SK-N-MC (cell line): ENCODE results near the gene GNAO1.

Experiments
- DNase-seq: peaks from one replicate; pipeline ENCODE4 v3.0.0-alpha.2; 2011; ENCODE audit warnings: low read depth, low spot score
- H3K27ac ChIP-seq: fragments of 200-600 bp; sonication (generic); 2 replicates; pipeline ENCODE4 v1.5.1; 2016; ENCODE audit warnings: mixed run types
- H3K36me3 ChIP-seq: fragments of 200-600 bp; sonication (generic); 2 replicates; pipeline ENCODE4 v1.6.1; 2017; ENCODE audit warnings: antibody characterized with exemption, low read length, mixed read lengths; ENCODE audit not compliant: insufficient read depth
- H3K4me3 ChIP-seq: fragments of 200-600 bp; sonication (generic); 2 replicates; pipeline ENCODE4 v1.5.1; 2016
- H3K9ac ChIP-seq: fragments of 200-600 bp; sonication (generic); 2 replicates; pipeline ENCODE4 v1.8.0; 2017; ENCODE audit warnings: mixed run types, mixed read lengths; ENCODE audit not compliant: insufficient read length
- H3K9me3 ChIP-seq: fragments of 200-600 bp; sonication (generic); 2 replicates; pipeline ENCODE4 v1.6.1; 2017; ENCODE audit warnings: low read depth, mild to moderate bottlenecking, antibody characterized with exemption, low read length, moderate library complexity, mixed read lengths
- EZH2 ChIP-seq: fragments of 200-600 bp; sonication (generic); IDR thresholded peaks from one replicate; pipeline ENCODE4 v1.6.1; 2017; ENCODE audit warnings: antibody characterized with exemption
- FOXP2 ChIP-seq: optimal IDR thresholded peaks from 2 replicates; pipeline ENCODE3; 2011; ENCODE audit warnings: mild to moderate bottlenecking, moderate library complexity; ENCODE audit not compliant: insufficient read depth; ENCODE audit errors: extremely low read length, control extremely low read depth
- POLR2AphosphoS5 ChIP-seq: IDR thresholded peaks from 2 replicates; pipeline ENCODE4 v1.6.1; 2012; ENCODE audit warnings: mild to moderate bottlenecking, low read depth, low read length, borderline replicate concordance

GNAO1 gene

DNA sequence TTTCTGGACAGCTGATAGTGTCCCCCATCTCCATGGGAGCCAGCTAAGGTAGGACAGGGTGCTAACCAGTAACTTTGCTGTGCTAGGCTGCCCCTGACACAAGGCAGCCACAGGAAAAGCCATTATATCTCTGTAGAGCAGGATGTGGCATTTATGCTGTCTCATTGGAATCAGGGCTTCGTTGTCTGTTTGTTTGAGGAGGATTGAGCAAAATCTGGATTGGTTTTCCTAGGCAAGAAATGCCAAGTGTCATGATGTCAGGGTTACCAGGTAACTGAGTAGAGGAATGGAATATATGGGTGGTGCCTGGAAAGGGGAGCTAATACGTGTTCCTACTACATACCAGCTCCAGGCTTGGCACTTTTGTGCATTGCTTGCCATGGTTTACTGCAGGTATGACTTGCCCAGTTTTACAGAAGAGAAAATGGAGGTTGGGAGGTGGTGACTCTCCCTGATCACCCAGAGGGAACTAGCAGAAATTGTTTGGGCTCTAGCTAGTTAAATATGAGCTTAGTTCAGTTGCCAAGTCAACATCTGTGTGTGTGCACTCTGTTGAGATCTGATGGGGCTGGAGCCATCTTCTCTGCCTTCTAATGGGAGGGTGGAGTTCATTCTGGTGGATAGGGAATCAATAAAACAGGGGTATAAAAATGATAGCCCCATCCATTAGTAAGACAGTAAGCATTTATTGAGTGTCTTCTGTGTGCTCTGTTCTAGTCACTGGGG is 33.9 kb downstream of the GNAO1 start:
- H3K27ac ChIP-seq = no peak overlapping the region
- H3K9ac ChIP-seq = no peak overlapping the region
- TF ChIP-seq EZH2 = no peak
- no peak for TF ChIP-seq POLR2AphosphoS5
- TF ChIP-seq FOXP2 = no peak

DNA sequence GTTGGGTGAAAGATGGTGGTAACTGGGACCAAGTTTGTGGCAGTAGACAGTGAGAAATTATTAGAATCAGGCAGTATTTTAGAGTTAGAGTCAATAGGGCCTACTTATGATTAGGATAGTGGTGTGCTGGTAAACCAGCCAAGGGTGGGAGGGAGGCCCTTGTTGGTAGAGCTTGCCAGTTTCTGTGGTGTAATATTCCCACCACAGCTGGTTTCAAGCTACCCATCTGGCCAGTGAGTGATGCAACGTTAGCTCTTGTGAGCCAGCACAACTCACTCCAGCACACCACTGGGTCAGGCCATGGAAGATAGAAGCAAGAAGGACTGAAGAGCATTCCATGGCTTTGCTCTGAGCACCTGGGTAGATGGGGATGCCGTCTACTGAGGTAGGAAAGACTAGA is 34.9 kb downstream of the GNAO1 start:
- Histone ChIP-seq H3K36me3 (no peaks in the 10 kb centered on the region), H3K4me3 (no peak overlapping the region), H3K27ac (no peak overlapping the region), H3K9me3 (no peaks in the 10 kb centered on the region), H3K9ac (no peak overlapping the region)
- TF ChIP-seq POLR2AphosphoS5 (no peak), FOXP2 (no peak), EZH2 (no peak)
- DNase-seq = no peak

More for the DNA sequence above, 33.9 kb downstream of the GNAO1 start:
- DNase-seq = no peak
- H3K4me3 ChIP-seq = no peak overlapping the region
- no peaks in the 10 kb centered on the region for H3K9me3 ChIP-seq
- no peaks in the 10 kb centered on the region for H3K36me3 ChIP-seq

- Histone ChIP-seq H3K27ac (no peak overlapping the region), H3K4me3 (no peak overlapping the region), H3K9me3 (no peaks in the 10 kb centered on the region), H3K9ac (no peak overlapping the region), H3K36me3 (no peaks in the 10 kb centered on the region)
- TF ChIP-seq EZH2 (no peak), POLR2AphosphoS5 (no peak), FOXP2 (no peak)
- DNase-seq = no peak
These were observed 35.7 kb downstream of the GNAO1 start for GRCh38 chr16:56226845-56227525.

DNA sequence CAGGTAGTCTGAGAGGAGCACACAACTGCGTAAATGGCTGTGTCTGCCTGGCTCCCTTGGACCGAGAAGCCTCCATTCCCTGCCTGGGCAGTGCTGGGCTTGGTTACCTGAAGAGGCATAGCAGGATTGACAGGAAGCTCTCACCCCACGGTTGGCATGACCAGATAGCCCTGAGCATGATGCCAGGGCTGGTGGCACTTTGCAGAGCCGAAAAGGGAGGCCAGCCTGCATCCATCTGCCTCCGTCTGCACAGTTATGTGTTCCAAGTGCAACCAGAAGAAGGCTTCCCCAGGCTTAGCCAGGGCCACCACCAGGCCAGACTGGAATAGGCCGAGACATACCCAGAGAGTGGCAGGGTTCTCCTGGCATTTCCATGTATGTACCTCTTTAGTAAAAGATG is 36.6 kb downstream of the GNAO1 start:
- DNase-seq = no peak
- H3K9ac ChIP-seq = no peak overlapping the region
- TF ChIP-seq POLR2AphosphoS5 (no peak), EZH2 (no peak), FOXP2 (no peak)
- H3K9me3 ChIP-seq = no peaks in the 10 kb centered on the region
- no peaks in the 10 kb centered on the region for H3K36me3 ChIP-seq
- H3K27ac ChIP-seq = no peak overlapping the region
- H3K4me3 ChIP-seq = no peak overlapping the region

- no peak for TF ChIP-seq EZH2
- TF ChIP-seq POLR2AphosphoS5 = no peak
- TF ChIP-seq FOXP2 = no peak
- H3K36me3 ChIP-seq = no peaks in the 10 kb centered on the region
- DNase-seq = no peak
- H3K9ac ChIP-seq = no peak overlapping the region
- H3K4me3 ChIP-seq = no peak overlapping the region
- no peaks in the 10 kb centered on the region for H3K9me3 ChIP-seq
- no peak overlapping the region for H3K27ac ChIP-seq
These were observed 37.2 kb downstream of the GNAO1 start for GRCh38 chr16:56228476-56228875.

GRCh38 chr16:56233795-56234566 is 42.7 kb downstream of the GNAO1 start:
- Histone ChIP-seq H3K27ac (no peak overlapping the region), H3K9me3 (no peaks in the 10 kb centered on the region), H3K4me3 (no peak overlapping the region), H3K36me3 (no peaks in the 10 kb centered on the region), H3K9ac (no peak overlapping the region)
- TF ChIP-seq POLR2AphosphoS5 (no peak), FOXP2 (no peak), EZH2 (no peak)
- no peak for DNase-seq

DNA sequence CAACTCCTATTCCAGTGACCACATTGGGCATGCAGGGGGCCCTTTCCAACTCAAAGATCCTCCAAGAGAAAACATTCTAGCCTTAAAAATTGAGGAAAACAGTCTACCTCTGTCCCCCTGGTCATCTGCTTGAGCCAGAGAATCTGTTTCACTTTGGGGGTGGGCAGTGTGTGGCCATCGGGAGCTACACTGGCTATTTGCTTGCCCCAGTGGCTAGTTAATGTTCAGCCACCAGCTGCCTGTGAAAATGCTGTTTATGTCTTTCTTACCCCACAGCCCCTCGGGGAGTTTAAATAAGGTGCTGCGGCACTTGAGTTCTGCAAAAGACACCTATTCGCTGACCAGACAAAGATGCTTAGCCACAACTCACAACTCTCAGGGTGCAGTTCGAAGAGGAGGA is 43.4 kb downstream of the GNAO1 start:
- no peaks in the 10 kb centered on the region for H3K36me3 ChIP-seq
- no peak overlapping the region for H3K27ac ChIP-seq
- no peaks in the 10 kb centered on the region for H3K9me3 ChIP-seq
- H3K9ac ChIP-seq = no peak overlapping the region
- no peak for DNase-seq
- H3K4me3 ChIP-seq = no peak overlapping the region
- TF ChIP-seq POLR2AphosphoS5 (no peak), EZH2 (no peak), FOXP2 (no peak)

GRCh38 chr16:56237451-56237930 is 46.2 kb downstream of the GNAO1 start:
- TF ChIP-seq POLR2AphosphoS5 (no peak), FOXP2 (no peak), EZH2 (no peak)
- Histone ChIP-seq H3K9ac (no peak overlapping the region), H3K9me3 (no peaks in the 10 kb centered on the region), H3K27ac (no peak overlapping the region), H3K4me3 (no peak overlapping the region), H3K36me3 (no peaks in the 10 kb centered on the region)
- DNase-seq = no peak
